IMR-90 (cell line): ENCODE results near the gene IQSEC3.

ENCODE experiments used
- CTCF ChIP-seq: conservative IDR thresholded peaks from 2 replicates; pipeline ENCODE4 v1.5.1; 2012; ENCODE audit warnings: mild to moderate bottlenecking, low read depth, low read length, improper control_type of control experiment
- ELK1 ChIP-seq: fragments of 150-350 bp; IDR thresholded peaks from 2 replicates; pipeline ENCODE4 v1.6.1; 2016; ENCODE audit warnings: low read depth, mild to moderate bottlenecking, low read length, moderate library complexity, borderline replicate concordance
- POLR2A ChIP-seq: IDR thresholded peaks from 2 replicates; pipeline ENCODE4 v1.6.1; 2012; ENCODE audit warnings: mild to moderate bottlenecking, low read depth, low read length

DNA sequence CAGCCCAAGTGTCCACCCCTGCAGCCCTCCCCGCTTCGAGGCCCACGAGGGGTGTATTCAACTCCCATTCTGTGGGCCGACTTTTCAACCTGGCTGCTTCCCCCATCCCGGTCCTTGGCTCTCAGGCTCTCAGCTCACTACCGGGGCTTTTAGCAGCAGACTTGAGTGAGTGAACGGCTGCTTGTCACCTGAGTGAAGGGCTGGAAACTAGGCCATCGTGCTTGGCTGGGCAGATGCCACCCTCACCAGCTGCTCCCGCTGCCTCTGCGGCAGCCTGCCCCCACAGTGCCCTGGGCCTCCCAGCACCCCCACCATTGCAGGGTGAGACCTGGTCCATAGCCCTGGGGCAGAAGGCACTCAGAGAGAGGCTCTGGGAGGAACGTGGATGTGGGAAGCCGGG is 87.5 kb downstream of the IQSEC3 start:
- no peak for TF ChIP-seq CTCF
- TF ChIP-seq POLR2A, result no peak
- no peak for TF ChIP-seq ELK1
